ENCODE measurements around the gene BORCS8.

The BORCS8 gene

GRCh38 chr19:19133985-19134384 is 58.0 kb downstream of the BORCS8 start:
- no peak for DNase-seq (ENCODE audit: low read depth, low spot score)
- no peak overlapping the region for H3K4me3 ChIP-seq (ENCODE audit: low read length)

DNA sequence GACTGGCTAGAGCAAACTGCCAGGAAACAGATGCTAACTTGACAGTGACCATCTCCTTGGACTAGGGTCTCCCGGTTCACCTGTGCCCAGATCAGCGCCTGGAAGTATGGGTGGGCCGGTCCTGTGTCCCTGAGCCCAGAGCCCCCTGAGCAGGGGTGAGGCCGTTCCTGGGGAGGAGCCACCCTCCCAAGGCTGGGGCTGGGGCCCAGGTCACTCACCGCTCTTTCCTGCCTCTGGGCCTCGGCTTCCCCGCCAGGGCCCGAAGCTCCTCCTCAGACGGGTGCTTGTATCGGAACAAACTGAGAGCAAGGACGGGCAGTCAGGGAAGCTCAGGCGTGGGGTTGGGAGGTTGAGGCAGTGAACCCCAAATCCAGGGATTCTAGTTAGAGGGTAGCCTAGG is 59.0 kb downstream of the BORCS8 start:
- DNase-seq (ENCODE audit: low read depth, low spot score), result no peak
- H3K4me3 ChIP-seq (ENCODE audit: low read length), result no peak overlapping the region

GRCh38 chr19:19131989-19132388 is 60.0 kb downstream of the BORCS8 start:
- H3K4me3 ChIP-seq (ENCODE audit: low read length), result no peak overlapping the region
- no peak for DNase-seq (ENCODE audit: low read depth, low spot score)
